Activated T-cell treated with anti-CD3 and anti-CD28 coated beads for 4 hours (primary cell): ENCODE measurements around the gene CAMK1G.

Experiments
- DNase-seq: peaks from one replicate; pipeline ENCODE4 v3.0.0-alpha.2; 2020

Gene CAMK1G

DNA sequence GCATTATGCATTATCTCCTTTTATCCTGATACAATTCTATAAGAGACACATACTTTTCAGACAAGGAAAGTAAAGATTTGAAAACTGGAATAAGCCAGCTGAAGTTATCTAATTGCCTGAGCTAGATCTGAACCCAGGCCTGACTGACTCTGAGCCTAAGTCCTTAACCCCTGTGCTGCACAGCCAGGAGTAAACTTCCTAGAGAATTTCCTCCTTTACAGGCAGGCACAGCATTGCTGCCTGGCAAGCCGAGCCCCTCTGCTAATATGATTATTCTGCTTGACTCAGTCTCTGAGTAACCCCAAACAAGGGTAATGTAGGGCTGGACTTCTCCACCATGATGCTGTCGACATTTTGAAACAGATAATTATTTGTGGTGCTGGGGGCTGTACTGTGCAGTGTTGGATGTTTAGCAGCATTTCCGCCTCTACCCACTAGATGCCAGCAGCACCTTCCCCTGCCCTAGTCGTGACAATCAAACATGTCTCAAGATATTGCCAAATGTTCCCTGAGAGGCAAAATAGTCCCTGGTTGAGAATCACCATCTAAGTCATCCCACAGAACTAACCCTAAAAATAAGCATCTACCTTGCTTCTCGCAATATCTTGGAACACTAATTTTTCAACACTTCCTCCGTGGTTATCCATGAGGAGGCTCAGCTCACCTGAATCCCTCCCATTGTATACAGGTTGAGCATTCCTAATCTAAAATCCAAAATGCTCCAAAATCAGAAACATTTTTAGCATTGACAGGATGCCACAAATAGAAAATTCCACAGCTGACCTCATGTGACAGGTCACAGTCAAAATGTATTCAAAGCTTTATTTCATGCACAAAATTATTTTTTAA, 18.5 kb downstream of the CAMK1G start:
- no peak for DNase-seq

DNA sequence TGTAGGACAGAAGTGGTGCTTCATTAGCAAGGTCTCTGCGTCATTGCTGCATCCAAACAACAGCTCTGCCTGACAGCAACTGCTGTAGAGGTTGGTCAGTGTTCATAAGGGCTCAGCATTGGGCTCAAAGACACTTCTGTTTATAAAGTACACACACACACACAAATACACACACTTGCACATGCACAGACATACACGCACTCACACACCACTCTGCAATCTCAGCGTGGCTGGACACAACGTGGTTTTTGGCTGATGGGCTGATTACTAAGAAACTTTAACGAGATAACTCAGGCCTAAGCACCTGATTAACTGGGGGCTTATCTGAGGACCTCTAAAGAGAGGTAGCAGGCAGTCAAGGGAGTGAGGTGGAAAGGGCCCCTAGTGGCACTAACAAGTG, 20.4 kb downstream of the CAMK1G start:
- DNase-seq = no peak

DNA sequence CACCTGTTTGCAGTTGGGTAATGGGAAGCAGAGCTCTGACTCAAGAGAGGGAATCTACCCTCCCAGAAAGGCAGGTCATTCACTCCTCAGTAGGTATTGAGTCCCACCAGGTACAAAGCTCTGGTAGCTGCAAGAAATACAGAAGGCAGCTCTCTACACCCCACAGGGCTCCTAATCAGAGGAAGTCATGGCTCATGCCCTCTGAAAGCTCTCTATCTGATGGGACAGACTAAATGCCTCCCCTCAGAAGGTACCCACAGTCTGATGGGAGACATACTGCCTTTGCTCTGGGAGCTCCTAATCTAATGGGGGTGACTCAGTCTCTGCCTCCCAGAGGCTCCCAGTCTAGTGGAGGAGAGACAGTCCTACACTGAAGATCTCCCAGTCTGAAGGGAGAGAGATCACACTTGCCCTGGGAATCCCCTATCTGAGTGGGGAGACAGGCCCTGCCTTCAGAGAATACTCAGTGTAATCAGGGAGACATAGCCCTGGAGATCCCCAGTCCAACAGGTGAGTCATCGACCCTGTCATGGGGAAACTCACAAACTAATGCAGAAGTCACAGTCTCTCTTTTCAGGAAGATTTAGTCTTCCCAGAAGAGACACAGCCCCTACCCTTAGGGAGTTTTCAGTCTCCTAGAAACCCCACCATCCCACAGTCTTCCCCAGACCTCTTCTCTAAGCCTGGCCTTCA, 23.7 kb downstream of the CAMK1G start:
- DNase-seq = no peak

DNA sequence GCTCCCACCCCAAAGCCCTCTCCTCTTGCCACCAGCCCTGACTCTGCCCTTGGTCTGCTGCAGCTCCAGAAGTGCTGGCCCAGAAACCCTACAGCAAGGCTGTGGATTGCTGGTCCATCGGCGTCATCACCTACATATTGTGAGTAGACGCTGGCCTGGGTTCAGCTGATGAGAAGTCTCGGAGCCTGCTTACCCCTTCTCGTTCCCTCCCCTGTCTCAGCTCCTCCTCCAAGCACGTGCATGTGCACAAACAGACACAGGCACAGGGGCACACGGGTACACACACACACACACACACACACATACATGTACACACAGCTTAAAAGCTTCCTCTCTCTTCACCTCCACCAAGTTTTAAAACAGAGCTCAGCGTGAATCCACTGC, 24.3 kb downstream of the CAMK1G start:
- DNase-seq = no peak

DNA sequence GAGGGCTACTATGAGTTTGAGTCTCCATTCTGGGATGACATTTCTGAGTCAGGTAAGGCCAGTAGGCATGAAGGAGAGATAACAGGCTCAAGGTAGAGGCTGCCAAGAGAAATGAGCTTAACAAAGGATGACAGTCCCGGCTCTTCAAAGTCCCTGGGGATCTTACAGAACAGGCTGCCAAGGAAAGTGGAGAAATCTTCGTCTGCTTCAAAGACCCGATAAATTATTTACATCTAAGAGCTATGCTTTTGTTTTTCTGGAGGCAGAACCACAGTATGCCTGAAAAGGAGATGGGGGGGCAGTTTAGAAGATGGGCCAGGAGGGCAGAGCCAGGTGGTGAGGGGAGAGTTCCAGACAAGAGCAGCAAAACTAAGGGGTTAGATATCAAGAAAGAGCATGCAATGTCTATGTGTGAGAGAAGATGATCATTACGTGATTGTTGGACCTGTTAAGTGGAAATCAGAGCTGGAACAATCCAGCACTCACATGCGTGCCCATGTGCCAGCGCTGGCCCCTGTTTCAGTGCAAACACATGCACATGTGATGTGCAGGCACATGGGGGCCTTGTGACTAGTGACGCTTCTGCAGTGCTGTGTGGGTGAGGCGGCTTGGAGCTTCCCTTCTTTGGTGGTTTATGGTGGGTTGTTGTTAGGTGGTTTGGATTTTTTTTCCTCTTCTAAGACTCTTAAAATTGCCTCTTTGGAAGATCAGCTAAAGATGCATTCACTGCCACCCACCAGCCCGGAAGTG, 25.7 kb downstream of the CAMK1G start:
- DNase-seq = no peak

DNA sequence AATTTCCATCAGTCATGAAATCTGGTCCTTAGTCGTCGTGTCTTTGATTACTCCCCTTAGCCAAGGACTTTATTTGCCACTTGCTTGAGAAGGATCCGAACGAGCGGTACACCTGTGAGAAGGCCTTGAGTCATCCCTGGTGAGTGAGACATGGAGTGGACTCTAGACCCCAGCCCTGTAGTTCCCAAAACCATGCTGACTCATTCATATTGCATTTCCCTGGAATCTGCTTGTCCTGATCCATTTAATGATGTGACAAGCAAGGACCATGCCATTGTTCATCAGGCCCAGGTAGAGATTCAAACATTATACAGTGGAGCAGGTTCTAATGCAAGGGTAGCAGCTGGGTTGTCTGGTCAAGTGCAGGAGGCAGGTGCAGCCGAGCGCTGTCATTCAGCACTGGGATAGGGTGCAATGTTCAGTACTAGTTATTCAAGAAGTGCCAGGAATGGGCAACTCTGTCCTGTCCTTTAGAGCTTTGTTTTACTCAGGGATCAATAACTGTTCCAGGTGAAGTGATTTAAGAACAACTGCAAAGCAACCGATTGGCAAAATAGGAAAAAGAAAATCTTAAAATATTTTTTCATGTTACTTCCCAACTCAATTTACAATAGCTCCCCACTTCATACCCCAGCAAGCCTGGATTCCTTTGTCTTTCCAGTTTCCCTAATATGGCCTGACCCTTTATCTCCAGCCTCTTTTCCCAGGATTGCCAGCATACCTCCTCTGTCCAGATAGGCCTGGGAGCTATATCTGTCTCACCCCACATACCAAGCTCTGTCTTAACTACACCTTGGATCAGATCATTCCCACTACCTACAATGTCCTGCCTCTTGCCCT, 26.5 kb downstream of the CAMK1G start:
- no peak for DNase-seq

DNA sequence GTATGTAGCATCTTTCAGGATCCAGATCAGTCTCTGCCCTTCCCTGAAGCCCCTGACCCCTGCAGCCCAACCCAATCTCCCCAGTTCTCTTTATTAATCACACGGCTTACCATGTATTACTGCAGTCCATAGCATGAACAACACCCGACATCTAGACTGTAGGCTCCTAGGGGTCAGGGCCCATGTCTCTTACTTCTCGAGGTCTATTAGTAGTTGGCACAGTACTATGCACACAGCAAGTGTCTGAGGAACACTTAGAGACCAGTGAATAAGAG, 27.1 kb downstream of the CAMK1G start:
- DNase-seq = no peak

DNA sequence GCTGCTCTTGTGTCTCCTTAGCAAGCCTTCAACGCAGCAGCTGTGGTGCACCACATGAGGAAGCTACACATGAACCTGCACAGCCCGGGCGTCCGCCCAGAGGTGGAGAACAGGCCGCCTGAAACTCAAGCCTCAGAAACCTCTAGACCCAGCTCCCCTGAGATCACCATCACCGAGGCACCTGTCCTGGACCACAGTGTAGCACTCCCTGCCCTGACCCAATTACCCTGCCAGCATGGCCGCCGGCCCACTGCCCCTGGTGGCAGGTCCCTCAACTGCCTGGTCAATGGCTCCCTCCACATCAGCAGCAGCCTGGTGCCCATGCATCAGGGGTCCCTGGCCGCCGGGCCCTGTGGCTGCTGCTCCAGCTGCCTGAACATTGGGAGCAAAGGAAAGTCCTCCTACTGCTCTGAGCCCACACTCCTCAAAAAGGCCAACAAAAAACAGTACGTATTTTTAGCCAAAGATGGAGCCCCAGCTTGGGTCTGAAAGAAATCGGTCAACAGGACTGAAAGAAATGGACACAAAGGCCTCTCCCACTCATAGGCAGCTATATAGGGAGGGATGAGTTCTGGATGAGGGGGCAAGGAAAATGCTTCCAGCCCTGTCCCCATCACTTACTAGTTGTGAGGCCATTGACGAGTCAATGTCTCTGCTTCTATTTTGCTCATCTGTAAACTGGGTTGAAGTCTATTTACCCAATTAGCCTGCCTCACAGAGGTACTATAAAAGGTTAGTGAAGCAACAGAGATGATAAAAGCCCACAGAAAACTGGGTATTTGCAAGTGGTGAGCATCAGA, 28.5 kb downstream of the CAMK1G start:
- no peak for DNase-seq

DNA sequence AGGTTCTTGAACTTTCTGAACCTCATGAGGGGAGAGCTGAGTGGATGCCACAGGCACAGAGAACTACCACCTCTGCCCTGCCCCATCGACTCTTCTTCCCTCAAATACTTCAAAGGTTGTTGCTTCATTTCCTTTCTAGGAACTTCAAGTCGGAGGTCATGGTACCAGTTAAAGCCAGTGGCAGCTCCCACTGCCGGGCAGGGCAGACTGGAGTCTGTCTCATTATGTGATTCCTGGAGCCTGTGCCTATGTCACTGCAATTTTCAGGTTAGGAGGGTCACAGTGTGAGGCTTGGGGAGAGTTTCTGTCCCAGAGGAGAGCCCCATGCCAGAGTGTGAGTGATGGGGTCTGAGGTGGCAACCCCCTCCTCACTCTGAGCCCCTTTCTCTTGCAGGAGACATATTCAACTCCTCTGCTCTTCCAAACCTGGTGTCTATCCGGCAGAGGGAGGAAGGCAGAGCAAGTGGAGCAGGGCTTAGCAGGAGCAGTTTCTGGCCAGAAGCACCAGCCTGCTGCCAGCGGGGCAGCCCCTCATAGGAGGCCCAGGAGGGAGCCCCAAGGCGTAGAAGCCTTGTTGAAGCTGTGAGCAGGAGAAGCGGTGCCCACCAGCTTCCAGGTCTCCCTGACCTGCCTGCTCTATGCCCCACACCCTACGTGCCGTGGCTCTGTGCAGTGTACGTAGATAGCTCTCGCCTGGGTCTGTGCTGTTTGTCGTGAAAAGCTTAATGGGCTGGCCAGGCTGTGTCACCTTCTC, 29.3 kb downstream of the CAMK1G start:
- no peak for DNase-seq

DNA sequence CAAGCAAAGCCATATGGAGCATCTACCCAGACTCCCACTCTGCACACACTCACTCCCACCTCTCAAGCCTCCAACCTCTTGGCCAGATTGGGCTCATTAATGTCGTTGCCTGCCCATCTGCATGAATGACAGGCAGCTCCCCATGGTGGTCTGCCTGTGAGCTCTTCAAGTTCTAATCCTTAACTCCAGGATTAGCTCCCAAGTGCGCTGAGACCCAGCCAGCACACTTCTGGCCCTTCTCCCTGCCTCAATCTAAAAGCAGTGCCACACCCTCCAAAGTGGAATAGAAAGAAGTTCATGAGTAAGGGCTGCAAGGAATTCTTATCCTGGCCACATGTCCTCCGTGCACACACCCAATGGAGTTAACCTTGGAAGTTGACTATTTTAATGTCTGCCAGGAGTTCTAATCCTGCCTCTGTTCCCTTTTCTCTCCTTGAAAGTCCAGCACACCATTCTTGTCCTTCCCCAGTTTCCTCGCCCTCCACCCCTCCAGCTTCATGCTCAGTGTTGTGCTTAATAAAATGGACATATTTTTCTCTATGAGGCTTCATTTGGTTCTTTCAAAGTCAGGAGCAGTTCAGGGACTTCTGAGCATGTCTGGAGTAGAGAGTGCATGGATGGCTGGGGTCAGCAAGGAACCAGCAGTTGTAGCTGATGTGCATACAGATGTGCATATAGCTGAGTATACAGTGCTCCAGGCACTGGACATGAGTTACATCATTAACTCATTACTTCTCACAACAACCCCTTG, 30.1 kb downstream of the CAMK1G start:
- DNase-seq = no peak

DNA sequence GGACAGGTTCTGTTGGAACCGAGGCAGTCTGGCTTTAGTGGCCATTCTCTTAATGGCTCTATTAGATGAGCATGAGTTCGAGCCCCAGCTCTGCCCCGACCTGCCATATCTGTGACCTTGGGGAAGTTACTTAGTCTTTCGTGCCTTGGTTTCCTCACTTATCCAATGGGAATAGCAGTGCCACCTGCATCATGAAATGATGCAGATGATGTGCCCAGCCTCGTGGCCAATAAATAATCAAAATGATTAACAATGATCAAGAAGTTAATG, 30.6 kb downstream of the CAMK1G start:
- DNase-seq = no peak

DNA sequence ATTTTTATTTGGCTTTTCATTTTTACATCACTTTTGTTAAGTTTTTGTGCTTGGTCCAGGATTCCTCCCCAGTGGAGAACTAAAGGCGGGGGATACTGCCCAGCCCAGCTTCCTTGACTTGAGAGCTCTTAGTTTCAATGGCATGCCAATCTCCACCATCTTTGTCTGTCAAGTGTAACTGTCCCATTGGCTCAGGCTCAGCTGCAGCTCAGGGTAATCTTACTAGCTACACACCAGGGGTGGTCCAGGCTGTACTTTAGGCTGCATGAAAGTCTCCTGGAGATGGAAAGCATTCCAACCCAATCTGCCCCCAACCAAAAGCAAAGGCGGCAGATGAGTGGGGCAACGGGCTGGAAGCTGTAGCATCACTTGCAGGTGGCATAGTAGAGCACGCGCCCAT, 31.4 kb downstream of the CAMK1G start:
- DNase-seq = no peak

DNA sequence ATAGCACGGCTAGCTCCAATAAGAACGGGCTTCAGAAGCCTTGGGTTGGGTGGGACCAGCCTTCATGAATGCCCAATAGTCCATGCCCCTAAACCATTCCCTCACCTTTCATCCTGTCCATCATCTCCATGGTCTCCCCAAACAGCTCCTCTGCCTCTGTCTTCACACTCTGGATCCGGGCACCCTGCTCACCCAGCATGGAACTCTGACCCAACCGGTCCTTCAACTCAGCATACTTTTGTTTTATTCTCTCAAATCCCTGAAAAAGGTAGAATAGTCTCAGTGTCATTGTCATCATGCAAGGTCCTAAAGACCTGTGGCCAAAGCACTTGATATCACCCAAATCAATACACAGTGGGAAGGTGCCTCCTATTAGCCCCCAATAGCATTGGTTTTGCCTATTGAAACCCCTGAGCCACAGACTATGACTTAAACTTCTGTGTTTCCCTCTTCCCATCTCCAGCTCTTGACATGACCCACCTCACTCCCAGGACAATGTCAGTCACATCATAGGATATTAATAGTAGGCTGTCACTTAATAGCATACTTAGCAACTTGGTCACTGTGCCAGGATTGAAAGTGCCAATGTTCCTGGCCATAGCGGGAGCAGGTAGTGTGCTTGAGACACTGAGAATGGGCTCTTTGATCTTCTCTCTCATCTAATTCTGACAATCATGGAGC, 33.0 kb downstream of the CAMK1G start:
- DNase-seq = no peak

DNA sequence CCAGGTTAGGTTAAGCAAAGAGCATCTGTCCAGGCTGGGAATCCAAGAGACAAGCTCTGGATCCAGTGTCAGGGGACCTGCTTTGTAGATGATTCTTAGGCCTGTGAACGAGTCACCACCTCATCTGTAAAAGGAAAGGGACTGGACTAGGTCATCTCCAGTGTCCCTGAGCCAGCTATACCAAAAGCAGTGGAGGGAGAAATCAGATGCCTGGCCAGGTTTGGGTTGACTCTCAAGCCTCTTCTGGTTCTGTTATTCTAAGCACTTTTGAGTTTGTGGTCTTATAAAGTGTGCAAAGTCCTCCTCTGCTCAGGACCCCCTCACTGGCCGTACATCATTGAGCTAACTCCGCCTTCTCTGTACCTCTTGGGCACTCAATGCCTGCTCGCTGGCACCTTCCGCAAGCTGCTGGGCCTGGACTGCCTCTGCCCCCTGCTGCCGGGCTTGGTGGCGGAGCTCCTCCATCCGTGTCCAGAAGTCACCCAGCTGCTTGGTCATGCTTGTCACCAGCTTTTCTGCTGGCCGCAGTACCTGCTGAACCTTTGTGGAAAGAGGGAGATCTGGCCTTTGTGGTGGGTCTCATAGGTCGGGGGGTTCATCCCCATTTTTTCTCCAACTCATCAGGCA, 33.6 kb downstream of the CAMK1G start:
- no peak for DNase-seq

DNA sequence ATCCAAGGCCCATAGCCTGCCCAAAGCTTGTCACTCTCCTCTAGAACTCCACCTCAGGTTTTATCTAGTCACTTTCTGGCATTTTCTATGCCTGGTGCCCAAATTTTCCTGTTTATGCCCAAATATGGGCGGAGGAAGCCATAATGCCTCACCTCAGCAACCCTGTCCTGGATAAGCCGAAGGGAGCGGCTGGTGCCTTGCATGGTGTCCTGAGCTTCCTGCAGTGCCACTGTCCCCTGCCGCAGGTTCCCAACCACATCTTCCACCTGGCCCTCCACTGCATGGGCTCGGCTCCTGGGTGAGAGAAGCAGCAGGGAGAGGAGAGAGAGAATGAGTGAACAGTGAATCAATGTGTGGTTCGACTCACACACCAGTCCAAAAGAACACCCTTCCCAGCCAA, 34.2 kb downstream of the CAMK1G start:
- no peak for DNase-seq

DNA sequence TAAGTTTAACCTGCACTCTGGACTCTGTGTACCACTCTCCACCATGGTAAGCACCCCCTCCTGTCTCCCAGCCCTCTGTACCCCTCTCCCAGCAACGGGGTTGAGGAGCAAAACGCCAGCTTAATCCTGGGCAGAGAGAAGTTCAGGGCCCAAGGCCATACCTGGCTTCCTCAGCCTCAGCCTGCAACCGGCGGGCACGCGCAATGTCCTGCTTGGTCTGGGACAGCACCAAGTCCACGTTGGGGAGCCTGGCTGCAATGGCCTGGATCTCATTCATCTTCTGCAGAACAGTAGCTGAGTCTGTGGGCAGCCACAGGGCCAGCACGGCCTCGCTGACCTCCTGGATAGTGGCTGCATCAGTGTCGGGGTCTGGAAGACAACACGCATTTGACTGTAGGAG, 34.8 kb downstream of the CAMK1G start:
- DNase-seq = no peak

DNA sequence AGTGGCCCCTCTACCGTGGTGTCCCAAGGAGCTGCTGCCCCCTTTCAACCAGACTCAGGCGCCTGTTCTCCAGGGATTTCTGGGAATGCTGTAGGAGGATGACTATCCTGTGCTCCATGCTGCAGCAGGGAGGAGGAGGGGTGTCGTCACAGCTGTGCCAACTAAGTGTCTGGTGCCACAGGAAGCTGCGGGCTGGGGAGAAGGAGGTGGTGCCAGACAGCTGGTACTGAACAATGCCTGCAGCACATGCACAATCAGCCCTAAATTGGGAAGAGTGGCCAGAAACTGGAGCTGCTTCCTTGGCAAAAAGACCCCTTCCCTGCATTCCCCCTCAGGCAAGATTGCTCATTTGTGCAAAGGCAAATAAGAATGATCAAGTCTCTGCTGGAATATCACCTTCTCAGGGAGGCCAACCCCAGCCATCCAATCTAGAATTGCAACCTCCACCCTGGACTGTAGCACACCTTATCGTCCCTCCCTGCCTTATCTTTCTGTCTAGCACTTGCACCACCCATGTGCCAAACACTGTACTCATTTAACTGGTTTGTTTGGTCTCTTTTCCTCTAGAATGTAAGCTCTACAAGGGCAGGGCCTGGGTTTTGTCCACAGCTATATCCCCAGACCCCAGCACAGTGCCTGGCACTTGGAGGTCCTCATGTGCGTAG, 35.4 kb downstream of the CAMK1G start:
- no peak for DNase-seq

DNA sequence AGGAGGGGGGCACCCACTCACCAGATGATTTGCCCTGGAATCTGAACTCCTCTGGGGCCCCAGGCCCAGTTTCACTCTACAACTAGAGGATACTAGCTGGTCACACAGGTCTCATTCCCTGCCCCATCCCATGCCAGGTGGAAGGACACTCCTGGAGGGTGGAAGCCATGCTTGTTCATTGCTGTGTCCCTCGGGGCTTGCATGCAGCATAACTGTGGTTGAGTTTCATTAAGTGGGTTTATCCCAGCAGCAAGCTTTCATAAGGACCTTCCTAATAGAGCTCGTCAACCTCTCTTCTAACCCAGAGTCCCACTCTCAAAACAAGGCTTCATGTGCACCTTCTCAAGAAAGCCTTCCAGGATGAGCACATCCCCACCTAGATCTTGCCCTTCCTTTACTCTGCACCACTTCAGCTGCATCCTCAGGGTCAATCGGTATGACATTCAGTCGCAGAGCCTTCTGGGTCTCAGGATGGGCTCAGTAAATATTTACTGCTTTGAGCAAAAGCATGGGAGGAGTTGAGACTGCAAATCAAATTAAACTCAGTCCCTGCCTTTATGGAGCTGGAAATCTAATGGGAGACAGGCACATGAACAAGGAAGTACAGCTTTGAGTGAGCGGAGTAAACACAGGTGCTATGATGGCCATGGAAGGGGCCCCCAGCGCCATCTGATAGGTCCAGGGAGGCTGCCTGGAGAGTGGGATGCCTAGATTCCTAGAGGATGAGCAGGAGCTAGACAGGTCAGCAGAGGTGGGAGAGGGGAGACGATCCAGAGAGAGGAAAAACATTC, 36.4 kb downstream of the CAMK1G start:
- DNase-seq = no peak

DNA sequence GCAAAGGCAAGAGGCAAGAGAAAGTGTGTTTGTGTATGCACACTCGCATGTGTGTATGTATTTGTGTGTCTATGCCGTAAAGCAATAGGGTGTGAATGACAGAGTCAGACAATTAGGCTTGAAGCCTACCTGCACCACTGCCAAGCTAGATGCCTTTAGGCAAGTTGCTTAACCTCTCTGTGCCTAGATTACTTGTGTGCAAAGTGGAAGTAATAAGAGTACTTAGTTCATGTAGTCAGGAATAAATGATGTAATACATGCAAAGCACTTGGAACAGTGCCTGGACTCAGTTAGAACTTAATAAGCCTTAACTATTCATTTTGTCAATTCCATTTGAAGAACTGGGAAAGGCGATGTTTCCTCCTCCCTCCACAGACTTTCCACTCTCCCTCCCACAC, 37.0 kb downstream of the CAMK1G start:
- no peak for DNase-seq
